ENCODE data around the gene GRM1. TPM values are rescaled to one million over a fixed set of nuclear protein-coding genes. Genes with fewer than 3 reads are reported as not detected.

Gene GRM1
- total and polyA plus RNA-seq, 2 experiments from 2014 or later, result not detected

GRCh38 chr6:146027586-146028251, 1.1 kb upstream of the GRM1 start:
- Histone ChIP-seq H3K4me2 (ENCODE audit: unreplicated experiment) (no peak overlapping the region), H3K27me3 (replicated peaks; ENCODE audit: insufficient read depth) (peaks cover 23% of the 10 kb centered on the region), H3K79me2 (ENCODE audit: insufficient read depth) (no peaks in the 10 kb centered on the region), H3K27ac (no peak overlapping the region), H3K4me1 (ENCODE audit: insufficient read depth) (no peaks in the 10 kb centered on the region), H2AFZ (no peak overlapping the region), H3F3A (ENCODE audit: insufficient read depth) (no peaks in the 10 kb centered on the region), H3K9me2 (ENCODE audit: insufficient read depth) (no peaks in the 10 kb centered on the region), H4K20me1 (ENCODE audit: insufficient read depth) (no peaks in the 10 kb centered on the region), H3K9me3 (ENCODE audit: low read depth) (no peaks in the 10 kb centered on the region), H3K9ac (no peak overlapping the region), H3K36me3 (ENCODE audit: low read depth) (no peaks in the 10 kb centered on the region), H3K4me3 (no peak overlapping the region)
- peak; percentile 2 for DNase-seq
- in situ Hi-C loops (cut with MboI), result no loop called here
- 5 to 8% methylated on average over 30 to 31 of the region's 31 CpGs for WGBS, 2 experiments (ENCODE audit: low coverage in 1 of 2, low lambda C conversion rate in 2 of 2, missing lambda C conversion rate in 2 of 2)
- no peak for TF ChIP-seq EZH2phosphoT487 (IDR thresholded peaks at IDR 0.05; ENCODE audit: insufficient read depth, low read depth)
- TF ChIP-seq EZH2 (IDR thresholded peaks at IDR 0.05; ENCODE audit: insufficient read depth, poor library complexity, severe bottlenecking), result no peak

- Histone ChIP-seq H3K9ac (no peak overlapping the region), H3K4me2 (ENCODE audit: unreplicated experiment) (peak overlapping the region; percentile 88), H3K9me2 (ENCODE audit: insufficient read depth) (no peaks in the 10 kb centered on the region), H3K9me3 (ENCODE audit: low read depth) (no peaks in the 10 kb centered on the region), H3K79me2 (ENCODE audit: insufficient read depth) (no peaks in the 10 kb centered on the region), H3K27ac (no peak overlapping the region), H3K27me3 (replicated peaks; ENCODE audit: insufficient read depth) (peaks cover 23% of the 10 kb centered on the region), H3K36me3 (ENCODE audit: low read depth) (no peaks in the 10 kb centered on the region), H2AFZ (no peak overlapping the region), H4K20me1 (ENCODE audit: insufficient read depth) (no peaks in the 10 kb centered on the region), H3K4me1 (ENCODE audit: insufficient read depth) (no peaks in the 10 kb centered on the region), H3F3A (ENCODE audit: insufficient read depth) (no peaks in the 10 kb centered on the region), H3K4me3 (peak overlapping the region; percentile 61)
- 6 to 7% methylated on average over 13 to 18 of the region's 19 CpGs for WGBS, 2 experiments (ENCODE audit: low coverage in 1 of 2, low lambda C conversion rate in 2 of 2, missing lambda C conversion rate in 2 of 2)
- peak; percentile 74 for DNase-seq
- TF ChIP-seq EZH2phosphoT487 (IDR thresholded peaks at IDR 0.05; ENCODE audit: insufficient read depth, low read depth) (no peak), EZH2 (IDR thresholded peaks at IDR 0.05; ENCODE audit: insufficient read depth, poor library complexity, severe bottlenecking) (no peak)
- in situ Hi-C loops (cut with MboI), result no loop called here
Measured at GRCh38 chr6:146028252-146028795, 538 bp upstream of the GRM1 start.

GRCh38 chr6:146029573-146030184, 817 bp downstream of the GRM1 start:
- no peaks in the 10 kb centered on the region for H3K4me1 ChIP-seq (ENCODE audit: insufficient read depth)
- no peaks in the 10 kb centered on the region for H3K9me3 ChIP-seq (ENCODE audit: low read depth)
- H3K36me3 ChIP-seq (ENCODE audit: low read depth), result no peaks in the 10 kb centered on the region
- no peak overlapping the region for H2AFZ ChIP-seq
- no peak overlapping the region for H3K4me3 ChIP-seq
- H4K20me1 ChIP-seq (ENCODE audit: insufficient read depth), result no peaks in the 10 kb centered on the region
- no peak overlapping the region for H3K4me2 ChIP-seq (ENCODE audit: unreplicated experiment)
- H3K27ac ChIP-seq, result no peak overlapping the region
- H3K79me2 ChIP-seq (ENCODE audit: insufficient read depth), result no peaks in the 10 kb centered on the region
- no peaks in the 10 kb centered on the region for H3F3A ChIP-seq (ENCODE audit: insufficient read depth)
- in situ Hi-C loops (cut with MboI), result no loop called here
- 9 to 11% methylated on average over 25 of the region's 25 CpGs for WGBS, 2 experiments (ENCODE audit: low coverage in 1 of 2, low lambda C conversion rate in 2 of 2, missing lambda C conversion rate in 2 of 2)
- no peak for DNase-seq
- no peak overlapping the region for H3K9ac ChIP-seq
- H3K9me2 ChIP-seq (ENCODE audit: insufficient read depth), result no peaks in the 10 kb centered on the region
- peaks cover 23% of the 10 kb centered on the region for H3K27me3 ChIP-seq (replicated peaks; ENCODE audit: insufficient read depth)
- no peak for TF ChIP-seq EZH2 (IDR thresholded peaks at IDR 0.05; ENCODE audit: insufficient read depth, poor library complexity, severe bottlenecking)
- TF ChIP-seq EZH2phosphoT487 (IDR thresholded peaks at IDR 0.05; ENCODE audit: insufficient read depth, low read depth), result no peak

GRCh38 chr6:146032387-146032786, 3.5 kb downstream of the GRM1 start:
- no peak for DNase-seq
- Histone ChIP-seq H3K27ac (no peak overlapping the region), H2AFZ (no peak overlapping the region), H3K9me3 (ENCODE audit: low read depth) (no peaks in the 10 kb centered on the region), H3K4me2 (ENCODE audit: unreplicated experiment) (no peak overlapping the region), H3F3A (ENCODE audit: insufficient read depth) (no peaks in the 10 kb centered on the region), H3K9ac (no peak overlapping the region), H3K4me3 (no peak overlapping the region), H3K9me2 (ENCODE audit: insufficient read depth) (no peaks in the 10 kb centered on the region), H3K36me3 (ENCODE audit: low read depth) (no peaks in the 10 kb centered on the region), H3K4me1 (ENCODE audit: insufficient read depth) (no peaks in the 10 kb centered on the region), H4K20me1 (ENCODE audit: insufficient read depth) (no peaks in the 10 kb centered on the region), H3K79me2 (ENCODE audit: insufficient read depth) (no peaks in the 10 kb centered on the region), H3K27me3 (replicated peaks; ENCODE audit: insufficient read depth) (peaks cover 23% of the 10 kb centered on the region)
- 4 to 7% methylated on average over 4 of the region's 4 CpGs for WGBS, 2 experiments (ENCODE audit: low coverage in 1 of 2, low lambda C conversion rate in 2 of 2, missing lambda C conversion rate in 2 of 2)
- TF ChIP-seq EZH2phosphoT487 (IDR thresholded peaks at IDR 0.05; ENCODE audit: insufficient read depth, low read depth), result no peak
- no peak for TF ChIP-seq EZH2 (IDR thresholded peaks at IDR 0.05; ENCODE audit: insufficient read depth, poor library complexity, severe bottlenecking)
- in situ Hi-C loops (cut with MboI), result no loop called here

Data from GM23248 (cell line).